ENCODE measurements around the gene DNALI1. TPM values are rescaled to one million over a fixed set of nuclear protein-coding genes. Genes with fewer than 3 reads are reported as not detected.

Gene DNALI1
- total and polyA plus RNA-seq, 10 of the 15 experiments (the other 5 are each of a cell fraction or from before 2014, with no cell fraction given) = 0.03 to 0.13 (median 0.05) TPM; not detected in 7

GRCh38 chr1:37514350-37515184 lies 42.2 kb upstream of the DNALI1 start, which contains the start of gene MEAF6 (continued):
- TF ChIP-seq BCL3 (IDR thresholded peaks at IDR 0.05; ENCODE audit: borderline replicate concordance, insufficient read depth, low read depth, low read length, poor library complexity, severe bottlenecking) (peak; percentile 96), NFYA (IDR thresholded peaks at IDR 0.05; ENCODE audit: borderline replicate concordance, low read depth, low read length) (no peak), HCFC1 (IDR thresholded peaks at IDR 0.05; ENCODE audit: low read length) (0 out of 2 replicates have a peak, but pooled peaks have one; percentile 29), RELA (IDR thresholded peaks at IDR 0.05; ENCODE audit: borderline replicate concordance, partially characterized antibody) (peak; percentile 26), JUND (IDR thresholded peaks at IDR 0.05; ENCODE audit: low read depth, low read length) (no peak), NFXL1 (IDR thresholded peaks at IDR 0.05; ENCODE audit: borderline replicate concordance) (0 out of 2 replicates have a peak, but pooled peaks have one; percentile 46), HDAC2 (IDR thresholded peaks at IDR 0.05) (no peak), BCL11A (IDR thresholded peaks at IDR 0.05; ENCODE audit: low read depth, low read length) (no peak), CREB1 (IDR thresholded peaks at IDR 0.05; ENCODE audit: low read depth) (no peak), CHD4 (IDR thresholded peaks at IDR 0.05) (no peak), SIX5 (IDR thresholded peaks at IDR 0.05; ENCODE audit: low read depth, low read length, severe bottlenecking) (no peak), EED (IDR thresholded peaks at IDR 0.05; ENCODE audit: low read depth) (no peak), NR2F1 (conservative IDR thresholded peaks at IDR 0.05) (peak; percentile 56; the same call in 1 of the 2 replicates), EGR1 (IDR thresholded peaks at IDR 0.05; ENCODE audit: borderline replicate concordance in 1 of 2, low read depth in 2 of 2, low read length in 2 of 2) (peak in 1 of 2 experiments; percentile 35; a peak in 1 of 3 replicates), GATAD2B (conservative IDR thresholded peaks at IDR 0.05; ENCODE audit: low read depth) (peak; percentile 93; the same call in 1 of the 2 replicates), SMC3 (IDR thresholded peaks at IDR 0.05; ENCODE audit: borderline replicate concordance, low read length) (no peak), SMARCA5 (IDR thresholded peaks at IDR 0.05) (peak; percentile 94), FOS (IDR thresholded peaks at IDR 0.05; ENCODE audit: borderline replicate concordance, extremely low read depth, insufficient read length) (no peak), SREBF2 (IDR thresholded peaks at IDR 0.05; ENCODE audit: low read length) (no peak), ZNF217 (IDR thresholded peaks at IDR 0.05) (peak; percentile 40; the same call in 1 of the 2 replicates)
- TF ChIP-seq, protein P1, sequence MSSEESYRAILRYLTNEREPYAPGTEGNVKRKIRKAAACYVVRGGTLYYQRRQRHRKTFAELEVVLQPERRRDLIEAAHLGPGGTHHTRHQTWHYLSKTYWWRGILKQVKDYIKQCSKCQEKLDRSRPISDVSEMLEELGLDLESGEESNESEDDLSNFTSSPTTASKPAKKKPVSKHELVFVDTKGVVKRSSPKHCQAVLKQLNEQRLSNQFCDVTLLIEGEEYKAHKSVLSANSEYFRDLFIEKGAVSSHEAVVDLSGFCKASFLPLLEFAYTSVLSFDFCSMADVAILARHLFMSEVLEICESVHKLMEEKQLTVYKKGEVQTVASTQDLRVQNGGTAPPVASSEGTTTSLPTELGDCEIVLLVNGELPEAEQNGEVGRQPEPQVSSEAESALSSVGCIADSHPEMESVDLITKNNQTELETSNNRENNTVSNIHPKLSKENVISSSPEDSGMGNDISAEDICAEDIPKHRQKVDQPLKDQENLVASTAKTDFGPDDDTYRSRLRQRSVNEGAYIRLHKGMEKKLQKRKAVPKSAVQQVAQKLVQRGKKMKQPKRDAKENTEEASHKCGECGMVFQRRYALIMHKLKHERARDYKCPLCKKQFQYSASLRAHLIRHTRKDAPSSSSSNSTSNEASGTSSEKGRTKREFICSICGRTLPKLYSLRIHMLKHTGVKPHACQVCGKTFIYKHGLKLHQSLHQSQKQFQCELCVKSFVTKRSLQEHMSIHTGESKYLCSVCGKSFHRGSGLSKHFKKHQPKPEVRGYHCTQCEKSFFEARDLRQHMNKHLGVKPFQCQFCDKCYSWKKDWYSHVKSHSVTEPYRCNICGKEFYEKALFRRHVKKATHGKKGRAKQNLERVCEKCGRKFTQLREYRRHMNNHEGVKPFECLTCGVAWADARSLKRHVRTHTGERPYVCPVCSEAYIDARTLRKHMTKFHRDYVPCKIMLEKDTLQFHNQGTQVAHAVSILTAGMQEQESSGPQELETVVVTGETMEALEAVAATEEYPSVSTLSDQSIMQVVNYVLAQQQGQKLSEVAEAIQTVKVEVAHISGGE (CRISPR knock-in tag; IDR thresholded peaks at IDR 0.05) = no peak
- TF ChIP-seq, protein P2, sequence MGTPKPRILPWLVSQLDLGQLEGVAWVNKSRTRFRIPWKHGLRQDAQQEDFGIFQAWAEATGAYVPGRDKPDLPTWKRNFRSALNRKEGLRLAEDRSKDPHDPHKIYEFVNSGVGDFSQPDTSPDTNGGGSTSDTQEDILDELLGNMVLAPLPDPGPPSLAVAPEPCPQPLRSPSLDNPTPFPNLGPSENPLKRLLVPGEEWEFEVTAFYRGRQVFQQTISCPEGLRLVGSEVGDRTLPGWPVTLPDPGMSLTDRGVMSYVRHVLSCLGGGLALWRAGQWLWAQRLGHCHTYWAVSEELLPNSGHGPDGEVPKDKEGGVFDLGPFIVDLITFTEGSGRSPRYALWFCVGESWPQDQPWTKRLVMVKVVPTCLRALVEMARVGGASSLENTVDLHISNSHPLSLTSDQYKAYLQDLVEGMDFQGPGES (IDR thresholded peaks at IDR 0.05) = no peak
- TF ChIP-seq, protein P3, sequence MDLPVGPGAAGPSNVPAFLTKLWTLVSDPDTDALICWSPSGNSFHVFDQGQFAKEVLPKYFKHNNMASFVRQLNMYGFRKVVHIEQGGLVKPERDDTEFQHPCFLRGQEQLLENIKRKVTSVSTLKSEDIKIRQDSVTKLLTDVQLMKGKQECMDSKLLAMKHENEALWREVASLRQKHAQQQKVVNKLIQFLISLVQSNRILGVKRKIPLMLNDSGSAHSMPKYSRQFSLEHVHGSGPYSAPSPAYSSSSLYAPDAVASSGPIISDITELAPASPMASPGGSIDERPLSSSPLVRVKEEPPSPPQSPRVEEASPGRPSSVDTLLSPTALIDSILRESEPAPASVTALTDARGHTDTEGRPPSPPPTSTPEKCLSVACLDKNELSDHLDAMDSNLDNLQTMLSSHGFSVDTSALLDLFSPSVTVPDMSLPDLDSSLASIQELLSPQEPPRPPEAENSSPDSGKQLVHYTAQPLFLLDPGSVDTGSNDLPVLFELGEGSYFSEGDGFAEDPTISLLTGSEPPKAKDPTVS (IDR thresholded peaks at IDR 0.05; ENCODE audit: low read depth, low read length) = no peak
